Hepatocyte (in vitro differentiated cells): ENCODE data around the gene CYBA. TPM values are rescaled to one million over a fixed set of nuclear protein-coding genes. Genes with fewer than 3 reads are reported as not detected.

Source experiments
- DNase-seq: peaks from one replicate; pipeline ENCODE4 v3.0.0-alpha.2; 2016; ENCODE audit warnings: low spot score
- H2AFZ ChIP-seq: fragments of 200-600 bp; sonication (generic); 2 replicates; pipeline ENCODE4 v1.6.0; 2016; ENCODE audit warnings: antibody characterized with exemption, mild to moderate bottlenecking
- H3K27ac ChIP-seq: fragments of 200-600 bp; sonication (generic); 2 replicates; pipeline ENCODE4 v1.5.1; 2016; ENCODE audit warnings: mild to moderate bottlenecking
- H3K27me3 ChIP-seq: fragments of 200-600 bp; sonication (generic); 2 replicates; pipeline ENCODE4 v1.6.1; 2016
- H3K36me3 ChIP-seq: fragments of 200-600 bp; sonication (generic); replicated peaks from 2 replicates; pipeline ENCODE4 v1.5.1; 2016; ENCODE audit warnings: low read depth; ENCODE audit not compliant: insufficient read depth
- H3K4me1 ChIP-seq: fragments of 200-600 bp; sonication (generic); 2 replicates; pipeline ENCODE4 v1.5.1; 2016; ENCODE audit warnings: mild to moderate bottlenecking, moderate library complexity; ENCODE audit not compliant: insufficient read depth
- H3K4me2 ChIP-seq: fragments of 200-600 bp; sonication (generic); 2 replicates; pipeline ENCODE4 v1.6.0; 2016
- H3K4me3 ChIP-seq: fragments of 200-600 bp; sonication (generic); 2 replicates; pipeline ENCODE4 v1.5.1; 2016; ENCODE audit warnings: mild to moderate bottlenecking
- H3K79me2 ChIP-seq: fragments of 200-600 bp; sonication (generic); 2 replicates; pipeline ENCODE4 v1.6.0; 2017; ENCODE audit warnings: mild to moderate bottlenecking
- H3K9me2 ChIP-seq: fragments of 200-600 bp; sonication (generic); replicated peaks from 2 replicates; pipeline ENCODE4 v1.6.0; 2017; ENCODE audit warnings: mild to moderate bottlenecking; ENCODE audit not compliant: insufficient read depth
- H3K9me3 ChIP-seq: fragments of 200-600 bp; sonication (generic); 2 replicates; pipeline ENCODE4 v1.5.1; 2016; ENCODE audit warnings: low read depth, mild to moderate bottlenecking
- H4K20me1 ChIP-seq: fragments of 200-600 bp; sonication (generic); 2 replicates; pipeline ENCODE4 v1.6.0; 2016; ENCODE audit warnings: mild to moderate bottlenecking; ENCODE audit not compliant: insufficient read depth, poor library complexity, severe bottlenecking
- EZH2 ChIP-seq: fragments of 200-600 bp; sonication (generic); IDR thresholded peaks from 2 replicates; pipeline ENCODE4 v1.6.1; 2016; ENCODE audit warnings: antibody characterized with exemption, mild to moderate bottlenecking, borderline replicate concordance
- EZH2phosphoT487 ChIP-seq: fragments of 200-600 bp; sonication (generic); IDR thresholded peaks from one replicate; pipeline ENCODE4 v1.6.1; 2018; ENCODE audit warnings: antibody characterized with exemption, mild to moderate bottlenecking, low read depth, moderate library complexity; ENCODE audit not compliant: unreplicated experiment, severe bottlenecking
- WGBS: methylation state at CpG from one replicate; pipeline ENCODE4 v1.1.6; 2016; ENCODE audit warnings: low lambda C conversion rate; ENCODE audit errors: missing lambda C conversion rate; 5-methylcytosine and 5-hydroxymethylcytosine counted together
- polyA plus RNA-seq: library from polyadenylated mRNA; unstranded; fragments of >200 nt; fragmentation: Nextera tagmentation; extraction: Ambion mirVana; gene quantifications from 2 replicates; pipeline ENCODE4 v1.2.1, GENCODE V29; 2016
- total RNA-seq: library from RNA; depleted of rRNA; stranded (reverse); fragments of >200 nt; gene quantifications from 2 replicates; pipeline ENCODE4 v1.2.3, GENCODE V29; 2014
- TF ChIP-seq, protein P1 (sequence below): fragments of 200-600 bp; sonication (generic); IDR thresholded peaks from 2 replicates; pipeline ENCODE4 v1.5.1; 2016; ENCODE audit warnings: antibody characterized with exemption, mild to moderate bottlenecking; ENCODE audit not compliant: poor library complexity

Gene CYBA
- total and polyA plus RNA-seq, 2 experiments from 2014 or later = 196 to 419 TPM

DNA sequence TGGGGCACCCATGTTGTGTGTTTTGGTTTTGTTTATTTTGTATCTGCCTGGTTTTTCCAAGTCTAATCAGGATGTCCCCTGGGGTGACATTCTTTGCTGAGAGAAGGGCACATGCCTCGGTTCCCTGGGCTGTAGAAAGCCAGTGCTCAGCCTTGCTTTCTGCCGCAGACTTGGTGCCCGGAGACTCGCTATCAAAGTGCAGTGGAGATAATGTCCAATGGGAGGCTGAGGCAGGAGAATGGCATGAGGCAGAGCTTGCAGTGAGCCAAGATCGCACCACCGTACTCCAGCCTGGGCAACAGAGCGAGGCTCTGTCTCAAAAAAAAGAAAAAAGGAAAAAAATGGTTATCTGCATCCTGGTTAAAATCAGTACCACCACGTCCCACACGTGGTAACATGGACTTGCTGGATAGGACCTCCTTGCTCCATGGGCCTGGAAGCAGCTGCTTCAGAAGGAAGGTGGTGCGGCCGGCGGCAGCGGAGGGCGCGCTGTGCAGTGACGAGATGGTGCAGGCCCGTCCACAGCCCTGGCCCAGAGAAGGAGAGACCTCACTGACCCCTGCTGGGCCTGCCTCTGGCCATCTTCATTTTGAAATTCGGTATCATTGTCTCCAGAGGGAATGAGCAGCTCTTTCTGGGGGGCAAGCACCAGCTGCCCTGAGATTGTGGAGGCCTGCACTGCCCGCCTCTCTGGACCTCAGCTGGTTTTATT is 31.7 kb downstream of the CYBA start:
- H3K36me3 ChIP-seq = no peaks in the 10 kb centered on the region
- TF ChIP-seq, protein P1, sequence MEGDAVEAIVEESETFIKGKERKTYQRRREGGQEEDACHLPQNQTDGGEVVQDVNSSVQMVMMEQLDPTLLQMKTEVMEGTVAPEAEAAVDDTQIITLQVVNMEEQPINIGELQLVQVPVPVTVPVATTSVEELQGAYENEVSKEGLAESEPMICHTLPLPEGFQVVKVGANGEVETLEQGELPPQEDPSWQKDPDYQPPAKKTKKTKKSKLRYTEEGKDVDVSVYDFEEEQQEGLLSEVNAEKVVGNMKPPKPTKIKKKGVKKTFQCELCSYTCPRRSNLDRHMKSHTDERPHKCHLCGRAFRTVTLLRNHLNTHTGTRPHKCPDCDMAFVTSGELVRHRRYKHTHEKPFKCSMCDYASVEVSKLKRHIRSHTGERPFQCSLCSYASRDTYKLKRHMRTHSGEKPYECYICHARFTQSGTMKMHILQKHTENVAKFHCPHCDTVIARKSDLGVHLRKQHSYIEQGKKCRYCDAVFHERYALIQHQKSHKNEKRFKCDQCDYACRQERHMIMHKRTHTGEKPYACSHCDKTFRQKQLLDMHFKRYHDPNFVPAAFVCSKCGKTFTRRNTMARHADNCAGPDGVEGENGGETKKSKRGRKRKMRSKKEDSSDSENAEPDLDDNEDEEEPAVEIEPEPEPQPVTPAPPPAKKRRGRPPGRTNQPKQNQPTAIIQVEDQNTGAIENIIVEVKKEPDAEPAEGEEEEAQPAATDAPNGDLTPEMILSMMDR = no peak
- TF ChIP-seq EZH2 = no peak
- no peak for TF ChIP-seq EZH2phosphoT487
- 93% methylated on average over 19 of the region's 19 CpGs for WGBS
- H3K4me1 ChIP-seq = peaks cover 14% of the 10 kb centered on the region
- peaks cover 7% of the 10 kb centered on the region for H4K20me1 ChIP-seq
- H2AFZ ChIP-seq = no peak overlapping the region
- H3K27ac ChIP-seq = no peak overlapping the region
- DNase-seq = no peak
- no peaks in the 10 kb centered on the region for H3K9me2 ChIP-seq
- H3K4me3 ChIP-seq = no peak overlapping the region
- H3K4me2 ChIP-seq = no peak overlapping the region
- no peaks in the 10 kb centered on the region for H3K9me3 ChIP-seq
- no peaks in the 10 kb centered on the region for H3K27me3 ChIP-seq
- H3K79me2 ChIP-seq = peaks cover 16% of the 10 kb centered on the region

DNA sequence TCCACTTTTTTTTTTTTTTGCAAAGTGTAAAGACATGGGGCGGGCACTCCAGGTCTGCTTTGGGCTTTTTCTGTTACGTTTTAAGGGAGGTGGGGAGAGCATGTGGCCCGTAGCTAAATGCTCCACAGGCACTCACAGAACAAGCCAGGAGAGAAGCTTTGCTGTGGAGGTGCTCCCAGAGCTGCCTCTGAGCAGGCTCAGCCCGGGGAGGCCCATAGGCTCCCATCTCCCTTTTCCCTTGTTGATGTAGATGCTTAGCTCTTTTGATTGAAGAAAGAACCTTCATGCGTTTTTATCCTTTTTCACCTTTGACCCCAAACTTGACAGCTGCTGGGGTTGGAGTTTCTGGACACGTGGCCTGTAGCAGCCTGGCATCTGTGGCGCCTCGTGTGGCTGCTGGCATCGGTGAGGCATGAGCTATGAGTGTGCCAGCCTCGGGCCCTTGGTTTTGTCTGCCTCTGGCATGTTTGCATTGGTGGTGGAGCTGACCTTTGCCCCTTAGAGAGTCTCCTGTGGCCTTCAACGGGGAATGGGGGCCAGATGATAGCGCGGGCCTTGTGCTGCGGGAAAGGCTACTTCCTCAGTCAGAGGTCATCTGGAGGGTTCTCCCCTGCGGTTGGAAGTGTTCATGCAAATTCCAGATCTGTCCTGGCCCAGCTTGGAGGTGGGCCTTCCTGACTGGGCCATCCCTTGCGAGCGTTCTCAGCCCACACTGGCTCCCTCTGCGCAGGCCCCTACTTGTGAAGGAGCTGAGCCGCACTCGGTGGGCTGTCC is 32.5 kb downstream of the CYBA start:
- Histone ChIP-seq H3K4me3 (no peak overlapping the region), H3K36me3 (no peaks in the 10 kb centered on the region), H3K9me2 (no peaks in the 10 kb centered on the region), H3K79me2 (peaks cover 16% of the 10 kb centered on the region), H3K4me2 (no peak overlapping the region), H3K4me1 (peaks cover 14% of the 10 kb centered on the region), H3K9me3 (no peaks in the 10 kb centered on the region), H3K27ac (no peak overlapping the region), H3K27me3 (no peaks in the 10 kb centered on the region), H4K20me1 (peaks cover 8% of the 10 kb centered on the region), H2AFZ (no peak overlapping the region)
- WGBS = 73% methylated on average over 20 of the region's 20 CpGs
- no peak for TF ChIP-seq EZH2phosphoT487
- TF ChIP-seq, protein P1 = no peak
- TF ChIP-seq EZH2 = no peak
- DNase-seq = no peak

DNA sequence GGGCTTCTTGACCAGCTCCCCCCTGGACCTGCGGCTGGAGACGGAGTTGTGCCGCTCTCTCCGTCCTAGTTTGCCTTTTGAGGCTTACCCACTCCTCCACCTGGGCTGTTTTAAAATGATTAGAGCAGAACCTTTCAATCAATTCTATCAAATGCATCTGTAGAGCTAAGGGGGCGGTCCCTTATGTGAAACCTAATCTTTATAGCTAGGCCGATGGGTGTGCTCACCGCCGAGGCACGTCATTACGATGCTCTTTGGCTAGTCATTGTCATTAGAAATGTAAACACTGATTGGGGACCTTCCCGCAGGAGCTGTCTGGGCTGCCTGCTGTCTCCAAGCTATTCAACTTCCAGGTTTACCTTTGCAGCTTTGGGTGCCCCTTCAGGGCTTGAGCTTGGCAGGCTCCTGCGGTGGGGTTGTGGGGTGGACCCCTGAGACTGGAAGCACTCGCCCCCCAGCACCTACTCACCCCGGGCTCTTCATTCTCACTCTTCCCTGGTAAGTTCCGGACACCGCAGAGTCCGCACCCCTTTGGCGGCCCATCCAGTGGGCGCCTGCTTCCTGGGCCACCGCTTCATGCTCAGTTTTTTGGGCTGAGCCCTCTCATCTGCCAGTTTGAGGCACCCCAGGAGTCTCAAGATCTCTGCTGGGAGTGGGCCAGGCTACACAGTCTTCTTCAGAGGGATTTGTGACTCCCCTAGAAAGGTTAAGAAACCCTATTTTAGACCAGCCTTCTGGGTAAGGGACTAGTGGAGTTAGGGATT is 33.4 kb downstream of the CYBA start:
- no peak overlapping the region for H3K4me2 ChIP-seq
- no peaks in the 10 kb centered on the region for H3K36me3 ChIP-seq

More for the DNA sequence above, 33.4 kb downstream of the CYBA start:
- Histone ChIP-seq H3K79me2 (peaks cover 16% of the 10 kb centered on the region), H3K4me1 (peaks cover 14% of the 10 kb centered on the region), H2AFZ (no peak overlapping the region), H3K9me3 (no peaks in the 10 kb centered on the region), H4K20me1 (peaks cover 9% of the 10 kb centered on the region), H3K27ac (peak overlapping the region; percentile 79), H3K27me3 (no peaks in the 10 kb centered on the region), H3K9me2 (no peaks in the 10 kb centered on the region), H3K4me3 (no peak overlapping the region)
- DNase-seq = peak; percentile 73
- 69% methylated on average over 20 of the region's 20 CpGs for WGBS
- TF ChIP-seq EZH2phosphoT487 = no peak
- TF ChIP-seq EZH2 = no peak
- TF ChIP-seq, protein P1 = no peak
